Endothelial cell of umbilical vein (primary cell): Measurements from ENCODE around the gene NMD3. TPM values are rescaled to one million over a fixed set of nuclear protein-coding genes. Genes with fewer than 3 reads are reported as not detected.

Experiments used
- BruUV-seq: library from RNA; stranded (reverse); fragments of 400-500 nt; replicated peaks from 2 replicates; lab custom pipeline; 2021; lab: Mats Ljungman, UMichigan
- CTCF ChIA-PET: fragments of 300-600, 350-600 bp; sonication (Branson Sonifier 250); formaldehyde crosslinking; loops from one replicate; lab custom pipeline; 2021; ENCODE audit warnings: antibody characterized with exemption, inconsistent platforms; lab: Charles Lee
- POLR2A ChIA-PET: fragments of 300-600, 350-600 bp; sonication (Branson Sonifier 250); formaldehyde crosslinking; loops from one replicate; lab custom pipeline; 2021; ENCODE audit warnings: antibody characterized with exemption, inconsistent platforms; lab: Charles Lee
- DNase-seq: peaks from one replicate; pipeline ENCODE4 v3.0.0-alpha.2; 2011; ENCODE audit warnings: low read depth, low spot score
- FAIRE-seq: peaks from 2 replicates; lab custom pipeline; 2011; peaks lifted over from hg19 to GRCh38; lab: Jason Lieb, UNC
- H2AFZ ChIP-seq: 2 replicates; pipeline ENCODE4 v1.6.0; 2012; ENCODE audit warnings: low read depth, low read length, control low read depth, inconsistent platforms
- H3K27ac ChIP-seq: 2 replicates; pipeline ENCODE4 v1.5.1; 2011; ENCODE audit warnings: low read depth, mild to moderate bottlenecking, control low read depth, low read length, moderate library complexity; ENCODE audit not compliant: insufficient read depth
- H3K27me3 ChIP-seq, 2 experiments: 2 replicates each; pipeline versions ENCODE4 v1.6.0 to v1.6.1; 2011; ENCODE audit warnings: low read length in 2 of 2, mixed read lengths in 1 of 2; ENCODE audit not compliant: control insufficient read depth in 2 of 2, insufficient read depth in 2 of 2
- H3K36me3 ChIP-seq, 2 experiments: 2 replicates in 1 of 2; 3 replicates in 1 of 2; pipeline ENCODE4 v1.5.1; 2011; ENCODE audit warnings: low read length in 2 of 2, mild to moderate bottlenecking in 1 of 2, moderate library complexity in 1 of 2; ENCODE audit not compliant: control insufficient read depth in 2 of 2, insufficient read depth in 2 of 2; ENCODE audit errors: extremely low read depth in 1 of 2
- H3K4me1 ChIP-seq: 3 replicates; pipeline ENCODE4 v1.5.1; 2011; ENCODE audit warnings: mild to moderate bottlenecking, low read length; ENCODE audit not compliant: control insufficient read depth, insufficient read depth; ENCODE audit errors: extremely low read depth
- H3K4me2 ChIP-seq: 2 replicates; pipeline ENCODE4 v1.6.1; 2011; ENCODE audit warnings: low read length, control low read depth, mixed read lengths; ENCODE audit not compliant: insufficient read depth
- H3K4me3 ChIP-seq, 3 experiments: fragments of 200-600 bp in 1 of 3; sonication (generic), shearing (Covaris generic) in 1 of 3; replicated peaks in 1 of 3; 2 replicates each; pipeline ENCODE4 v1.5.1; 2011 to 2016; ENCODE audit warnings: control low read depth in 3 of 3, low read length in 3 of 3, mild to moderate bottlenecking in 2 of 3, inconsistent platforms in 1 of 3, low read depth in 1 of 3, moderate library complexity in 1 of 3; ENCODE audit not compliant: insufficient read depth in 1 of 3
- H3K79me2 ChIP-seq: 2 replicates; pipeline ENCODE4 v1.6.0; 2012; ENCODE audit warnings: low read length, inconsistent platforms; ENCODE audit not compliant: control insufficient read depth, insufficient read depth
- H3K9ac ChIP-seq: replicated peaks from 2 replicates; pipeline ENCODE3; 2011; ENCODE audit warnings: low read length, control low read depth; ENCODE audit not compliant: insufficient read depth; ENCODE audit errors: extremely low read depth
- H3K9me1 ChIP-seq: replicated peaks from 3 replicates; pipeline ENCODE4 v1.6.0; 2011; ENCODE audit warnings: mild to moderate bottlenecking, low read length; ENCODE audit not compliant: control insufficient read depth, insufficient read depth; ENCODE audit errors: extremely low read depth
- H3K9me3 ChIP-seq: replicated peaks from 2 replicates; pipeline ENCODE4 v1.5.1; 2012; ENCODE audit warnings: low read length, inconsistent platforms; ENCODE audit not compliant: control insufficient read depth, insufficient read depth
- H4K20me1 ChIP-seq: replicated peaks from 2 replicates; pipeline ENCODE3; 2011; ENCODE audit warnings: mild to moderate bottlenecking, low read length; ENCODE audit not compliant: control insufficient read depth, insufficient read depth; ENCODE audit errors: extremely low read depth
- EZH2 ChIP-seq: IDR thresholded peaks from 2 replicates; pipeline ENCODE4 v1.6.1; 2012; ENCODE audit warnings: borderline replicate concordance, low read depth, mild to moderate bottlenecking, moderate library complexity, low read length, inconsistent platforms; ENCODE audit not compliant: severe bottlenecking
- FOS ChIP-seq: IDR thresholded peaks from 2 replicates; pipeline ENCODE4 v1.6.1; 2011; ENCODE audit warnings: mild to moderate bottlenecking, low read length, moderate library complexity, borderline replicate concordance; ENCODE audit not compliant: insufficient read depth
- GATA2 ChIP-seq: IDR thresholded peaks from 2 replicates; pipeline ENCODE4 v1.7.0; 2011; ENCODE audit warnings: low read depth, mild to moderate bottlenecking, moderate library complexity, mixed read lengths, low read length; ENCODE audit not compliant: insufficient read length, insufficient read depth
- JUN ChIP-seq: IDR thresholded peaks from 2 replicates; pipeline ENCODE4 v1.6.1; 2011; ENCODE audit warnings: borderline replicate concordance, low read depth; ENCODE audit not compliant: insufficient read length, insufficient read depth
- MYC ChIP-seq: IDR thresholded peaks from one replicate; pipeline ENCODE4 v1.6.1; 2011; ENCODE audit warnings: mild to moderate bottlenecking, low read depth, low read length
- POLR2A ChIP-seq: IDR thresholded peaks from 2 replicates; pipeline ENCODE4 v1.6.1; 2012; ENCODE audit warnings: low read depth, mild to moderate bottlenecking, control low read depth, low read length
- POLR2AphosphoS5 ChIP-seq: IDR thresholded peaks from 2 replicates; pipeline ENCODE4 v1.6.1; 2012; ENCODE audit warnings: low read depth, mild to moderate bottlenecking, control low read depth, low read length, moderate library complexity; ENCODE audit not compliant: insufficient read depth
- dilution Hi-C: fragments of 300-500 bp; cut with MboI; formaldehyde crosslinking; loops from one replicate; pipeline ENCODE4 v1.15.0; 2019; ENCODE audit warnings: low sequenced_read_pairs; ENCODE audit not compliant: extremely low pct_ligation_motif_present
- intact Hi-C: fragments of 100-400 bp; cut with micrococcal nuclease; formaldehyde crosslinking; loops from one replicate; pipeline ENCODE4 v1.10.0; 2022
- polyA plus RNA-seq, 4 experiments: library from polyadenylated mRNA; depleted of rRNA in 3 of 4; stranded (reverse) in 3 of 4; unstranded in 1 of 4; fragments of >200 nt; gene quantifications; 2 replicates each; pipeline versions ENCODE4 v1.2.1 to v1.2.3, GENCODE V29; 2011 to 2012; ENCODE audit warnings: missing spikeins in 1 of 4
- total RNA-seq: library from RNA; stranded (reverse); gene quantifications from 2 replicates; pipeline ENCODE4 v1.2.3, GENCODE V29; 2021
- TF ChIP-seq, protein P1 (sequence below): IDR thresholded peaks from 2 replicates; pipeline ENCODE4 v1.6.1; 2011; ENCODE audit not compliant: insufficient read depth, insufficient read length
- TF ChIP-seq, protein P2 (sequence below), 2 donors: IDR thresholded peaks; 1 replicate in 1 of 2; 2 replicates in 1 of 2; pipeline ENCODE4 v1.5.1; 2011; ENCODE audit warnings: low read length in 2 of 2, mild to moderate bottlenecking in 2 of 2, moderate library complexity in 2 of 2, control low read depth in 1 of 2, inconsistent platforms in 1 of 2, low read depth in 1 of 2; ENCODE audit not compliant: insufficient read depth in 1 of 2; ENCODE audit errors: extremely low read depth in 1 of 2

NMD3 gene
- total and polyA plus RNA-seq, 2 donors (not counting 3 experiments of a cell fraction or from before 2014, with no cell fraction given), result 14.2 to 53.8 TPM

DNA sequence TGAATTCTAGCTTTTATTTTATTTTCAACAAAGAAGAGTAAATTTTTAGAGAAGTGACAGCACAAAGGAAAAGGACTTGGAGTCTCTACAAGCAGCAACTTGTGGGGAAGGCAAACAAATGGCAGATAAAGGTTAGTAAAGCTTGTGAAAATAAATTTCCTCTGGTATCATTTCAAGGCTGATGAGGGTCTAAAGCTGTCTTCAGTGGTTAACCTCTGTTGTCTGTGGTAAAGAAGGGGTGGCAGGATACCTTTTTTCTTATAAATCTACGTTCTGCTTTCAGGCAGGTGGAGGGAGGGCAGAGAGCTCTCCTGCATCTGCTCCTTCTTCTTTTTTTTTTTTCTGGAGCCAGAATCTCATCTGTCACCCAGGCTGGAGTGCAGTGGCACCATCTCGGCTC is 50.5 kb downstream of the NMD3 start:
- no peak overlapping the region for H2AFZ ChIP-seq
- no peaks in the 10 kb centered on the region for H3K79me2 ChIP-seq
- H3K27me3 ChIP-seq, result no peaks in the 10 kb centered on the region
- no peaks in the 10 kb centered on the region for H4K20me1 ChIP-seq
- H3K36me3 ChIP-seq, result no peaks in the 10 kb centered on the region
- H3K9me1 ChIP-seq, result no peaks in the 10 kb centered on the region
- peaks cover 13% of the 10 kb centered on the region for H3K4me1 ChIP-seq
- no peak overlapping the region for H3K9ac ChIP-seq
- BruUV-seq, result no TSS peak
- CTCF ChIA-PET, result interaction anchor here (1.0 to 2.5 kb wide), 6 partner anchors 137 to 330 kb away, joined by 3 to 8 read pairs (median 6); no protein-coding TSS in a partner anchor
- FAIRE-seq (no peak), DNase-seq (no peak)
- no peak overlapping the region for H3K27ac ChIP-seq
- dilution Hi-C loops, result no loop called here
- TF ChIP-seq EZH2 (no peak), POLR2AphosphoS5 (no peak), POLR2A (no peak), GATA2 (no peak), MYC (no peak), FOS (no peak), JUN (no peak)
- TF ChIP-seq, protein P1, sequence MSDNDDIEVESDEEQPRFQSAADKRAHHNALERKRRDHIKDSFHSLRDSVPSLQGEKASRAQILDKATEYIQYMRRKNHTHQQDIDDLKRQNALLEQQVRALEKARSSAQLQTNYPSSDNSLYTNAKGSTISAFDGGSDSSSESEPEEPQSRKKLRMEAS, result no peak
- TF ChIP-seq, protein P2, sequence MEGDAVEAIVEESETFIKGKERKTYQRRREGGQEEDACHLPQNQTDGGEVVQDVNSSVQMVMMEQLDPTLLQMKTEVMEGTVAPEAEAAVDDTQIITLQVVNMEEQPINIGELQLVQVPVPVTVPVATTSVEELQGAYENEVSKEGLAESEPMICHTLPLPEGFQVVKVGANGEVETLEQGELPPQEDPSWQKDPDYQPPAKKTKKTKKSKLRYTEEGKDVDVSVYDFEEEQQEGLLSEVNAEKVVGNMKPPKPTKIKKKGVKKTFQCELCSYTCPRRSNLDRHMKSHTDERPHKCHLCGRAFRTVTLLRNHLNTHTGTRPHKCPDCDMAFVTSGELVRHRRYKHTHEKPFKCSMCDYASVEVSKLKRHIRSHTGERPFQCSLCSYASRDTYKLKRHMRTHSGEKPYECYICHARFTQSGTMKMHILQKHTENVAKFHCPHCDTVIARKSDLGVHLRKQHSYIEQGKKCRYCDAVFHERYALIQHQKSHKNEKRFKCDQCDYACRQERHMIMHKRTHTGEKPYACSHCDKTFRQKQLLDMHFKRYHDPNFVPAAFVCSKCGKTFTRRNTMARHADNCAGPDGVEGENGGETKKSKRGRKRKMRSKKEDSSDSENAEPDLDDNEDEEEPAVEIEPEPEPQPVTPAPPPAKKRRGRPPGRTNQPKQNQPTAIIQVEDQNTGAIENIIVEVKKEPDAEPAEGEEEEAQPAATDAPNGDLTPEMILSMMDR (IDR thresholded peaks at IDR 0.05; ENCODE audit: extremely low read depth in 1 of 2, insufficient read depth in 1 of 2, low read depth in 1 of 2, low read length in 2 of 2), result no peak
- no peak overlapping the region for H3K4me3 ChIP-seq
- POLR2A ChIA-PET, result no interaction called here
- intact Hi-C loops, result loop anchor here (5.0 kb wide), 1 partner anchor 514 kb away; the partner anchor contains the start of gene PPM1L
- no peak overlapping the region for H3K4me2 ChIP-seq
- no peaks in the 10 kb centered on the region for H3K9me3 ChIP-seq
